Upper lobe of left lung (tissue), 4 donors: ENCODE results near the gene DNAJC25.

Experiments used
- POLR2A ChIP-seq, 4 donors: fragments of 450-650 bp; IDR thresholded peaks; one replicate each; pipeline ENCODE4 v1.5.1; 2016 to 2017; ENCODE audit warnings: antibody characterized with exemption in 4 of 4, mild to moderate bottlenecking in 2 of 4
- POLR2AphosphoS5 ChIP-seq, 2 donors: sonication (generic); formaldehyde crosslinking; IDR thresholded peaks; one replicate each; pipeline ENCODE4 v1.5.1; 2017; ENCODE audit warnings: antibody characterized with exemption in 2 of 2
- TF ChIP-seq, protein P1 (sequence below), 6 experiments: fragments of 450-650 bp in 4 of 6; fragments of 200-600 bp in 2 of 6; sonication (generic) in 2 of 6; IDR thresholded peaks; one replicate each; pipeline ENCODE4 v1.5.1; 2016 to 2019; ENCODE audit warnings: antibody characterized with exemption in 6 of 6

DNA sequence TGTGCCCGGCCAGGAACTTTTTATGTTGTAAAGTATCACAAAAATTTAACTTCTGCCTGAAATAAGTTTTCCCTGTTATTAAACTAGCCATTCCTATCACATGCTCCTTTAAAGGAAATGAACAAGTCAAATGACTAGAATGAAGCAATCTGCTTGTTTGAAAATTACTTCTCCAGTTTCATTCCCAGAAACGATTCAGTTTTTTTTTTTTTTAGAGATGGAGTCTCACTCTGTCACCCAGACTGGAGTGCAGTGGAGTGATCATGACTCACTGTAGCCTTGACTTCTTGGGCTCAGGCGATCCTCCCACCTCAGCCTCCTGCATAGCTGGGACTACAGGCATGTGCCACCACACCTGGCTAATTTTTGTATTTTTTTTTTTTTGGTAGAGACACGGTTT is 16.9 kb downstream of the DNAJC25 start:
- no peak for TF ChIP-seq POLR2A (IDR thresholded peaks at IDR 0.05)
- TF ChIP-seq, protein P1, sequence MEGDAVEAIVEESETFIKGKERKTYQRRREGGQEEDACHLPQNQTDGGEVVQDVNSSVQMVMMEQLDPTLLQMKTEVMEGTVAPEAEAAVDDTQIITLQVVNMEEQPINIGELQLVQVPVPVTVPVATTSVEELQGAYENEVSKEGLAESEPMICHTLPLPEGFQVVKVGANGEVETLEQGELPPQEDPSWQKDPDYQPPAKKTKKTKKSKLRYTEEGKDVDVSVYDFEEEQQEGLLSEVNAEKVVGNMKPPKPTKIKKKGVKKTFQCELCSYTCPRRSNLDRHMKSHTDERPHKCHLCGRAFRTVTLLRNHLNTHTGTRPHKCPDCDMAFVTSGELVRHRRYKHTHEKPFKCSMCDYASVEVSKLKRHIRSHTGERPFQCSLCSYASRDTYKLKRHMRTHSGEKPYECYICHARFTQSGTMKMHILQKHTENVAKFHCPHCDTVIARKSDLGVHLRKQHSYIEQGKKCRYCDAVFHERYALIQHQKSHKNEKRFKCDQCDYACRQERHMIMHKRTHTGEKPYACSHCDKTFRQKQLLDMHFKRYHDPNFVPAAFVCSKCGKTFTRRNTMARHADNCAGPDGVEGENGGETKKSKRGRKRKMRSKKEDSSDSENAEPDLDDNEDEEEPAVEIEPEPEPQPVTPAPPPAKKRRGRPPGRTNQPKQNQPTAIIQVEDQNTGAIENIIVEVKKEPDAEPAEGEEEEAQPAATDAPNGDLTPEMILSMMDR (IDR thresholded peaks at IDR 0.05) = no peak
- no peak for TF ChIP-seq POLR2AphosphoS5 (IDR thresholded peaks at IDR 0.05)
